ENCODE measurements around the gene TM4SF20.
A peak's percentile ranks its signal among the peaks of the same experiment; 100 is the strongest.

TM4SF20 gene

DNA sequence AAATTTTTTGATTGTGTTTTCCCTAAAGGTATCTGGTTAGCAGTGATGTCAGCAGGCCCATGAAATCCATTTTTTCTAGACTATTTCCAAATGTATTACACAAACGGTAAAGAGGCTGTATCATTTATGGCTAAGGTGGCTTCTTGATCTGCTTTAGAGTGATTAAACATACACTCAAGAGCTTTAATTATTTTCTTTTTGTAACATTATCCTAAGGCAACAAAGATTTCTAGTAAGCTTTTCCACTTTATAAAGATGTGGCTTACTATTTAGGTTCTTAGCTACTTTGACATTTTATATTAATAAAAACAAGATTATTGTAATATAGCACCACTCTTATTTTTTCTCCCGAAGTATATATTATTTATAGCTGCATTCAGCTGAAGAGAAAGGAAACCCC lies 37.6 kb downstream of the TM4SF20 start:
- no peak for TF ChIP-seq CTCF (IDR thresholded peaks at IDR 0.05; ENCODE audit: low read depth, low read length)
- no peak overlapping the region for H3K4me3 ChIP-seq (ENCODE audit: low read depth, low read length)
- DNase-seq (ENCODE audit: low read depth, low spot score), result no peak
- in situ Hi-C loops (cut with HindIII; ENCODE audit: low sequenced_read_pairs), result no loop called here

GRCh38 chr2:227340106-227340505 lies 39.0 kb downstream of the TM4SF20 start:
- no peak for TF ChIP-seq CTCF (IDR thresholded peaks at IDR 0.05; ENCODE audit: low read depth, low read length)
- no peak overlapping the region for H3K4me3 ChIP-seq (ENCODE audit: low read depth, low read length)
- in situ Hi-C loops (cut with HindIII; ENCODE audit: low sequenced_read_pairs), result no loop called here
- DNase-seq (ENCODE audit: low read depth, low spot score), result no peak

- in situ Hi-C loops (cut with HindIII; ENCODE audit: low sequenced_read_pairs), result no loop called here
- H3K4me3 ChIP-seq (ENCODE audit: low read depth, low read length), result no peak overlapping the region
- no peak for DNase-seq (ENCODE audit: low read depth, low spot score)
- no peak for TF ChIP-seq CTCF (IDR thresholded peaks at IDR 0.05; ENCODE audit: low read depth, low read length)
Observed at GRCh38 chr2:227339098-227339599, 40.0 kb downstream of the TM4SF20 start.

DNA sequence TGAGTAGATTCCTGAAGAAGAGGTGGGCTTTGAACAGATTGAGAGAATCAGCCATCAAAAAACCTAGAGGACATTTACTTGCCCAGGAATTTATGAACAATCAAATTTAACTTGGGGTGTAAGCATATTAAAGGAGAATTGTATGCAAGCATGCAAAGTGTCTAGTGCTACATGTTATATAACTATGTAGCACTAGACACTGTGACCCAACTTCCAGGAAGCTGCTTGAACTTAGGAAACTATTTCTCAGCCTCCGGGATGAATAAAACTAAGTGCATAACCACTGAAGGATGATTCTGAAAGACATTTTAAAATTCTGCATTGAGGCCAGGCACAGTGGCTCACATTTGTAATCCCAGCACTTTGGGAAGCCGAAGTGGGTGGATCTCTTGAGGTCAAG lies 41.7 kb downstream of the TM4SF20 start:
- H3K4me3 ChIP-seq (ENCODE audit: low read depth, low read length), result no peak overlapping the region
- in situ Hi-C loops (cut with HindIII; ENCODE audit: low sequenced_read_pairs), result no loop called here
- TF ChIP-seq CTCF (IDR thresholded peaks at IDR 0.05; ENCODE audit: low read depth, low read length), result no peak
- no peak for DNase-seq (ENCODE audit: low read depth, low spot score)

- DNase-seq (ENCODE audit: low read depth, low spot score), result no peak
- in situ Hi-C loops (cut with HindIII; ENCODE audit: low sequenced_read_pairs), result no loop called here
- no peak for TF ChIP-seq CTCF (IDR thresholded peaks at IDR 0.05; ENCODE audit: low read depth, low read length)
- H3K4me3 ChIP-seq (ENCODE audit: low read depth, low read length), result no peak overlapping the region
Observed at GRCh38 chr2:227335713-227336112, 43.4 kb downstream of the TM4SF20 start.

DNA sequence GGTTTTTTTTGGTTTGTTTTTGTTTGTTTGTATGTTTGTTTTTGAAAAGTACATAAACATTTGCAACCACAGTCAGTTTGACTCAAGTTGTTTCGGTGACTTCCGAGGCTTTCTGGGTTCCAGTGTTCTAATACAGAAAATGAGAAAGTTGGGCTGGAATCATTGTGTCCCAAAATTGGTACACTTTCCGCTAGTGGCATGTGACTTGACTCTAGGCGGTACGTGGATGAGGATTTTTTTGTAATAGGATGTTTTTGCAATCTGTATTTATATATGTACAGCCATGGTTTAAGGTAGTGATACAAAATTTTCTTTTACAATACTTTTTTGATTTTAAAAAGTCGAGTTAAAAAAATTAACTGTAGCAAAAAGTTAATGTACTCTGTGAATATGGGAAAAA lies 52.3 kb downstream of the TM4SF20 start:
- in situ Hi-C loops (cut with HindIII; ENCODE audit: low sequenced_read_pairs), result no loop called here
- no peak for TF ChIP-seq CTCF (IDR thresholded peaks at IDR 0.05; ENCODE audit: low read depth, low read length)
- H3K4me3 ChIP-seq (ENCODE audit: low read depth, low read length), result no peak overlapping the region
- no peak for DNase-seq (ENCODE audit: low read depth, low spot score)

- peak; percentile 57 for DNase-seq (ENCODE audit: low read depth, low spot score)
- peak overlapping the region; percentile 92 for H3K4me3 ChIP-seq (ENCODE audit: low read depth, low read length)
- no peak for TF ChIP-seq CTCF (IDR thresholded peaks at IDR 0.05; ENCODE audit: low read depth, low read length)
- in situ Hi-C loops (cut with HindIII; ENCODE audit: low sequenced_read_pairs), result no loop called here
Observed at GRCh38 chr2:227325839-227326195, 53.3 kb downstream of the TM4SF20 start.
